ENCODE data around the gene MAG.

DNA sequence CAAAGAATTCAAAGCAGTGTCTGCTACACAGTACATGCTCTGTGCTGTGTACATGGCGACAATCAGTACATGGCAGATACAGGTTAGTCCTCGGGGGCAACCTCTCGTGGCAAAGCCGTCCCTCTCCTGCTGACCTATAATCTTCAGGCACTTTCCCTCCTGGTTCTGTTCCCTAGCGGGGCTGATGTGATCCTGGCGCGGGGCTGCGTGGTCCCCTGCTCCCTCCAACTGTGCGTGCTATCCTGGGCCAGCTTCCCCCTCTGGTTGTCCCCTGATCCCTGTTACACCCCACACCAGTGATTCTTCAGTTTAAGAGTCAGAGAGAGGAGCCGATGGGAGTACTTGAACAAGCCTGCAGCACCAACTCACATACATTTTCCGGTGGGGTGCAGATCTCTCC, 12.1 kb downstream of the MAG start:
- TF ChIP-seq POLR2AphosphoS5 (IDR thresholded peaks at IDR 0.05; ENCODE audit: borderline replicate concordance, low read depth, low read length) = no peak
- TF ChIP-seq EZH2 (IDR thresholded peaks at IDR 0.05) = no peak

Measured in SK-N-MC (cell line).